Panc1 (cell line): ENCODE data around the gene CD22.

Experiments
- CTCF ChIP-seq: fragments of 450-650 bp; IDR thresholded peaks from 2 replicates; pipeline ENCODE4 v1.5.1; 2017; ENCODE audit warnings: mild to moderate bottlenecking
- POLR2AphosphoS5 ChIP-seq: IDR thresholded peaks from 2 replicates; pipeline ENCODE4 v1.6.1; 2012; ENCODE audit warnings: mild to moderate bottlenecking, low read depth, low read length, moderate library complexity
- REST ChIP-seq, 2 experiments: IDR thresholded peaks; 2 replicates each; pipeline ENCODE4 v1.6.1; 2011 to 2012; ENCODE audit warnings: low read depth in 2 of 2, control low read depth in 1 of 2, low read length in 1 of 2, mild to moderate bottlenecking in 1 of 2, moderate library complexity in 1 of 2; ENCODE audit not compliant: insufficient read depth in 1 of 2
- TCF7L2 ChIP-seq: IDR thresholded peaks from 2 replicates; pipeline ENCODE4 v1.6.1; 2011; ENCODE audit warnings: mild to moderate bottlenecking, low read depth, low read length, inconsistent platforms

- no peak for TF ChIP-seq TCF7L2
- no peak for TF ChIP-seq REST (IDR thresholded peaks at IDR 0.05; ENCODE audit: insufficient read depth in 1 of 2, low read depth in 2 of 2, low read length in 1 of 2)
- no peak for TF ChIP-seq CTCF
- no peak for TF ChIP-seq POLR2AphosphoS5
Measured at GRCh38 chr19:35341565-35342225, 12.7 kb downstream of the CD22 start.
